ENCODE measurements around the gene INIP.
A peak's percentile ranks its signal among the peaks of the same experiment; 100 is the strongest.

INIP gene

GRCh38 chr9:112734892-112735291, 17.0 kb upstream of the INIP start:
- no peak overlapping the region for H2BK12ac ChIP-seq (ENCODE audit: low read length in 2 of 2)
- no peak overlapping the region for H3K18ac ChIP-seq (ENCODE audit: low read depth in 1 of 2, low read length in 2 of 2)
- H2AFZ ChIP-seq (ENCODE audit: low read depth, low read length): no peak overlapping the region
- H2BK5ac ChIP-seq (ENCODE audit: low read depth, low read length, poor library complexity, severe bottlenecking): no peak overlapping the region
- no peak overlapping the region for H2BK15ac ChIP-seq (ENCODE audit: low read depth, poor library complexity, severe bottlenecking)
- no peaks in the 10 kb centered on the region for H3K9me3 ChIP-seq (ENCODE audit: control insufficient read depth, low read length)
- no peak overlapping the region for H3K14ac ChIP-seq (ENCODE audit: low read length in 2 of 2)
- no peak for DNase-seq
- no peak overlapping the region for H3K27ac ChIP-seq (ENCODE audit: low read length, poor library complexity, severe bottlenecking)
- H2AK5ac ChIP-seq (ENCODE audit: low read length, severe bottlenecking): no peak overlapping the region
- no peak overlapping the region for H3K4me2 ChIP-seq (ENCODE audit: low read length, poor library complexity, severe bottlenecking)
- H3K79me1 ChIP-seq (replicated peaks; ENCODE audit: low read length, poor library complexity, severe bottlenecking): no peaks in the 10 kb centered on the region
- peaks cover 5% of the 10 kb centered on the region for H3K4me1 ChIP-seq (ENCODE audit: control insufficient read depth, insufficient read depth, low read depth, low read length)
- no peak overlapping the region for H3K9ac ChIP-seq (ENCODE audit: low read length)
- no peak overlapping the region for H3K4me3 ChIP-seq (ENCODE audit: insufficient read depth in 1 of 2, low read depth in 1 of 2, low read length in 2 of 2)
- H3K27me3 ChIP-seq (ENCODE audit: control insufficient read depth in 1 of 2, insufficient read depth in 1 of 2, low read length in 2 of 2): no peaks in the 10 kb centered on the region
- WGBS: 91% methylated on average over 2 of the region's 2 CpGs
- H4K91ac ChIP-seq (ENCODE audit: low read length): no peak overlapping the region
- no peak overlapping the region for H2BK120ac ChIP-seq (ENCODE audit: low read depth, low read length)
- H3K4ac ChIP-seq (ENCODE audit: low read depth in 1 of 2, low read length in 2 of 2): no peak overlapping the region
- H3K36me3 ChIP-seq (ENCODE audit: control insufficient read depth in 1 of 2, insufficient read depth in 2 of 2, low read depth in 1 of 2, low read length in 2 of 2): no peaks in the 10 kb centered on the region
- no peak overlapping the region for H4K8ac ChIP-seq (ENCODE audit: low read length)
- H3K23ac ChIP-seq (ENCODE audit: low read length in 2 of 2): no peak overlapping the region

- no peak overlapping the region for H4K91ac ChIP-seq (ENCODE audit: low read length)
- no peak overlapping the region for H2AFZ ChIP-seq (ENCODE audit: low read depth, low read length)
- no peak overlapping the region for H2BK15ac ChIP-seq (ENCODE audit: low read depth, poor library complexity, severe bottlenecking)
- no peak for DNase-seq
- 83% methylated on average over 5 of the region's 7 CpGs for WGBS
- no peaks in the 10 kb centered on the region for H3K27me3 ChIP-seq (ENCODE audit: control insufficient read depth in 1 of 2, insufficient read depth in 1 of 2, low read length in 2 of 2)
- H3K36me3 ChIP-seq (ENCODE audit: control insufficient read depth in 1 of 2, insufficient read depth in 2 of 2, low read depth in 1 of 2, low read length in 2 of 2): no peaks in the 10 kb centered on the region
- peaks cover 5% of the 10 kb centered on the region for H3K4me1 ChIP-seq (ENCODE audit: control insufficient read depth, insufficient read depth, low read depth, low read length)
- no peak overlapping the region for H3K9ac ChIP-seq (ENCODE audit: low read length)
- H3K14ac ChIP-seq (ENCODE audit: low read length in 2 of 2): no peak overlapping the region
- no peak overlapping the region for H3K4me3 ChIP-seq (ENCODE audit: insufficient read depth in 1 of 2, low read depth in 1 of 2, low read length in 2 of 2)
- H2BK12ac ChIP-seq (ENCODE audit: low read length in 2 of 2): no peak overlapping the region
- H2BK120ac ChIP-seq (ENCODE audit: low read depth, low read length): no peak overlapping the region
- no peaks in the 10 kb centered on the region for H3K79me1 ChIP-seq (replicated peaks; ENCODE audit: low read length, poor library complexity, severe bottlenecking)
- H3K4ac ChIP-seq (ENCODE audit: low read depth in 1 of 2, low read length in 2 of 2): no peak overlapping the region
- no peak overlapping the region for H2AK5ac ChIP-seq (ENCODE audit: low read length, severe bottlenecking)
- H3K18ac ChIP-seq (ENCODE audit: low read depth in 1 of 2, low read length in 2 of 2): no peak overlapping the region
- H3K4me2 ChIP-seq (ENCODE audit: low read length, poor library complexity, severe bottlenecking): no peak overlapping the region
- peak overlapping the region; percentile 91 for H3K27ac ChIP-seq (ENCODE audit: low read length, poor library complexity, severe bottlenecking)
- no peak overlapping the region for H2BK5ac ChIP-seq (ENCODE audit: low read depth, low read length, poor library complexity, severe bottlenecking)
- no peaks in the 10 kb centered on the region for H3K9me3 ChIP-seq (ENCODE audit: control insufficient read depth, low read length)
- H4K8ac ChIP-seq (ENCODE audit: low read length): no peak overlapping the region
- no peak overlapping the region for H3K23ac ChIP-seq (ENCODE audit: low read length in 2 of 2)
Observed at GRCh38 chr9:112731971-112732370, 14.1 kb upstream of the INIP start.

- H3K9me3 ChIP-seq (ENCODE audit: control insufficient read depth, low read length): no peaks in the 10 kb centered on the region
- H2BK12ac ChIP-seq (ENCODE audit: low read length in 2 of 2): no peak overlapping the region
- no peak overlapping the region for H3K23ac ChIP-seq (ENCODE audit: low read length in 2 of 2)
- H3K18ac ChIP-seq (ENCODE audit: low read depth in 1 of 2, low read length in 2 of 2): no peak overlapping the region
- H3K4ac ChIP-seq (ENCODE audit: low read depth in 1 of 2, low read length in 2 of 2): no peak overlapping the region
- H2BK120ac ChIP-seq (ENCODE audit: low read depth, low read length): no peak overlapping the region
- no peaks in the 10 kb centered on the region for H3K27me3 ChIP-seq (ENCODE audit: control insufficient read depth in 1 of 2, insufficient read depth in 1 of 2, low read length in 2 of 2)
- H3K4me1 ChIP-seq (ENCODE audit: control insufficient read depth, insufficient read depth, low read depth, low read length): peaks cover 5% of the 10 kb centered on the region
- no peak overlapping the region for H2AK5ac ChIP-seq (ENCODE audit: low read length, severe bottlenecking)
- H2BK15ac ChIP-seq (ENCODE audit: low read depth, poor library complexity, severe bottlenecking): no peak overlapping the region
- no peaks in the 10 kb centered on the region for H3K36me3 ChIP-seq (ENCODE audit: control insufficient read depth in 1 of 2, insufficient read depth in 2 of 2, low read depth in 1 of 2, low read length in 2 of 2)
- DNase-seq: no peak
- no peak overlapping the region for H2BK5ac ChIP-seq (ENCODE audit: low read depth, low read length, poor library complexity, severe bottlenecking)
- no peaks in the 10 kb centered on the region for H3K79me1 ChIP-seq (replicated peaks; ENCODE audit: low read length, poor library complexity, severe bottlenecking)
- H3K4me3 ChIP-seq (ENCODE audit: insufficient read depth in 1 of 2, low read depth in 1 of 2, low read length in 2 of 2): no peak overlapping the region
- WGBS: 90% methylated on average over 2 of the region's 2 CpGs
- H3K4me2 ChIP-seq (ENCODE audit: low read length, poor library complexity, severe bottlenecking): no peak overlapping the region
- no peak overlapping the region for H4K91ac ChIP-seq (ENCODE audit: low read length)
- H4K8ac ChIP-seq (ENCODE audit: low read length): no peak overlapping the region
- no peak overlapping the region for H2AFZ ChIP-seq (ENCODE audit: low read depth, low read length)
- H3K9ac ChIP-seq (ENCODE audit: low read length): no peak overlapping the region
- H3K27ac ChIP-seq (ENCODE audit: low read length, poor library complexity, severe bottlenecking): no peak overlapping the region
- no peak overlapping the region for H3K14ac ChIP-seq (ENCODE audit: low read length in 2 of 2)
Observed at GRCh38 chr9:112728401-112728800, 10.5 kb upstream of the INIP start.

GRCh38 chr9:112726428-112726827, 8.5 kb upstream of the INIP start:
- Histone ChIP-seq H3K27ac (ENCODE audit: low read length, poor library complexity, severe bottlenecking) (no peak overlapping the region), H4K8ac (ENCODE audit: low read length) (no peak overlapping the region), H3K9me3 (ENCODE audit: control insufficient read depth, low read length) (no peaks in the 10 kb centered on the region), H2BK15ac (ENCODE audit: low read depth, poor library complexity, severe bottlenecking) (no peak overlapping the region), H4K91ac (ENCODE audit: low read length) (no peak overlapping the region), H3K18ac (ENCODE audit: low read depth in 1 of 2, low read length in 2 of 2) (no peak overlapping the region), H3K4me2 (ENCODE audit: low read length, poor library complexity, severe bottlenecking) (no peak overlapping the region), H3K36me3 (ENCODE audit: control insufficient read depth in 1 of 2, insufficient read depth in 2 of 2, low read depth in 1 of 2, low read length in 2 of 2) (no peaks in the 10 kb centered on the region), H3K9ac (ENCODE audit: low read length) (no peak overlapping the region), H2BK12ac (ENCODE audit: low read length in 2 of 2) (no peak overlapping the region), H3K4ac (ENCODE audit: low read depth in 1 of 2, low read length in 2 of 2) (no peak overlapping the region), H3K4me1 (ENCODE audit: control insufficient read depth, insufficient read depth, low read depth, low read length) (no peaks in the 10 kb centered on the region), H2BK120ac (ENCODE audit: low read depth, low read length) (no peak overlapping the region), H3K4me3 (ENCODE audit: insufficient read depth in 1 of 2, low read depth in 1 of 2, low read length in 2 of 2) (no peak overlapping the region), H2BK5ac (ENCODE audit: low read depth, low read length, poor library complexity, severe bottlenecking) (no peak overlapping the region), H3K79me1 (replicated peaks; ENCODE audit: low read length, poor library complexity, severe bottlenecking) (no peaks in the 10 kb centered on the region), H3K23ac (ENCODE audit: low read length in 2 of 2) (no peak overlapping the region), H2AK5ac (ENCODE audit: low read length, severe bottlenecking) (no peak overlapping the region), H3K14ac (ENCODE audit: low read length in 2 of 2) (no peak overlapping the region), H2AFZ (ENCODE audit: low read depth, low read length) (no peak overlapping the region), H3K27me3 (ENCODE audit: control insufficient read depth in 1 of 2, insufficient read depth in 1 of 2, low read length in 2 of 2) (no peaks in the 10 kb centered on the region)
- DNase-seq: no peak
- WGBS: 89% methylated on average over 4 of the region's 4 CpGs
